Measurements from ENCODE around the gene ZDHHC11B.
"Not testable (repeated sequence)": the region's sequence is repeated elsewhere in the genome, so short reads cannot be mapped to it uniquely, and the experiment has no call there.

Gene ZDHHC11B

GRCh38 chr5:732754-733454, 51.6 kb downstream of the ZDHHC11B start:
- not testable (repeated sequence) for H3K4me1 Mint-ChIP-seq; H3K27ac Mint-ChIP-seq; H3K27me3 Mint-ChIP-seq (ENCODE audit: low read depth); H3K36me3 Mint-ChIP-seq (ENCODE audit: low read depth); H3K9me3 Mint-ChIP-seq; H3K4me3 Mint-ChIP-seq

- not testable (repeated sequence) for H3K27ac Mint-ChIP-seq; H3K4me3 Mint-ChIP-seq; H3K9me3 Mint-ChIP-seq; H3K36me3 Mint-ChIP-seq (ENCODE audit: low read depth); H3K27me3 Mint-ChIP-seq (ENCODE audit: low read depth); H3K4me1 Mint-ChIP-seq
Measured at GRCh38 chr5:729225-729624, 55.3 kb downstream of the ZDHHC11B start.

DNA sequence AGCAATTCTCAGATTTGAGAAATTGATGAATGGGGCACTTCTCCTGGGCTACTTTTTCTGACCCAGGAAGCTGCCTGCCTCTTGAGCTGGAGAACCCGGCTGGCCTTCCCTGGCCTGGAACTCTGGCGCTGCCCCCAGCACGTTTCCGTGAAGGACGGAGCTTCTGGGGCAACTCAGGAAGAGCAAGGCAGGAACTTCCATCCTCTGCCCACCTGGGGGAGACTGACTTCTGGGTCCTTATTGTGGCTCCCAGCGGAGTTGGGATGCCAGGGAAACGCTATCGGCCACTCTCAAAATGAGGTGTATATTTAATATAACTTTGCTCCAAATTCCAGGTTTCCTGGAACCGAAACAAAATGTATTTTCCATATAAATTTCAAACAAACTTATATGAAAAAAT, 57.4 kb downstream of the ZDHHC11B start:
- H3K27me3 Mint-ChIP-seq (ENCODE audit: low read depth); H3K4me1 Mint-ChIP-seq; H3K4me3 Mint-ChIP-seq: not testable (repeated sequence)

DNA sequence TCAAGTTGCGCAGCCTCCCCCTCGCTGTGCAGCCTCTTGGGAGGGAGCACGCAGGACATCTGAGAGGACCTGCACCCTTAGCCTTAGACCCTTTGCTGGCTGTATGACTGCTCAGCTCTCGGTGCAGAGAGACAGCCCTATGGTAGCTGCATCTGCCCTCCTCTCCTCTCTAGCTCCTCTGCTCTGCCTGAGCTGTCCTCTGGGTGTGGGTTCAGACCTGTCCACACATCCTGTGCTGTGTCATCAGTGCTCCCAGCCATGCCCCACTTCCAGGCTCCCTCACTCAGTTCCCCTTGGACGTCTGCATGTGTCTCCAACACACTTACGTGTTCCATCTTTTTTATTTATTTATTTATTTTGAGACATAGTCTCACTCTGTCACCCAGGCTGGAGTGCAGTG, 60.7 kb downstream of the ZDHHC11B start:
- H3K27ac Mint-ChIP-seq; H3K4me3 Mint-ChIP-seq; H3K27me3 Mint-ChIP-seq (ENCODE audit: low read depth); H3K4me1 Mint-ChIP-seq; H3K36me3 Mint-ChIP-seq (ENCODE audit: low read depth): not testable (repeated sequence)
- H3K9me3 Mint-ChIP-seq = peaks cover 14% of the 10 kb centered on the region

More for the DNA sequence above, 57.4 kb downstream of the ZDHHC11B start:
- not testable (repeated sequence) for H3K27ac Mint-ChIP-seq; H3K9me3 Mint-ChIP-seq; H3K36me3 Mint-ChIP-seq (ENCODE audit: low read depth)

GRCh38 chr5:723309-723708, 61.2 kb downstream of the ZDHHC11B start:
- Mint-ChIP-seq H3K9me3 (peaks cover 17% of the 10 kb centered on the region), H3K27me3 (ENCODE audit: low read depth) (peaks cover 11% of the 10 kb centered on the region)
- H3K27ac Mint-ChIP-seq; H3K4me1 Mint-ChIP-seq; H3K4me3 Mint-ChIP-seq; H3K36me3 Mint-ChIP-seq (ENCODE audit: low read depth): not testable (repeated sequence)

DNA sequence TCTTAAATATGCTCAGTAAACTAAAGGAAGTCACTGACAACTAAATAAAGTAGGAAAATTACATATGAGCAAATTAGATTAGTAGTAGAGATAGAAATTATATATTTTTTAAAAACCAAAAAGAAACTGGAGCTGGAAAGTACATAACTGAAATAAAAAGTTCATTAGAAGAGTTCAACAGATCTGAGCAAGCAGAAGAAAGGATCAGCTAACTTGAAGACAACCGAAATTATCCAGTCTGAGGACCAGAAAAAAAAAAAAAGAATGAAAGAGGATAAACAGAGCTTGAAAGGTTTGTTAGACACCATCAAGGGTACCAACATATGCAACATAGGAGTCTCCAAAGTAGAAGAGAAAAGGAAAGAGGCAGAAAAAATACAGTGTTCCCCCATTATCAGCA, 65.2 kb downstream of the ZDHHC11B start:
- H3K9me3 Mint-ChIP-seq = peaks cover 28% of the 10 kb centered on the region
- peaks cover 23% of the 10 kb centered on the region for H3K36me3 Mint-ChIP-seq (ENCODE audit: low read depth)
- H3K27ac Mint-ChIP-seq, H3K4me1 Mint-ChIP-seq, H3K4me3 Mint-ChIP-seq: not testable (repeated sequence)
- peaks cover 21% of the 10 kb centered on the region for H3K27me3 Mint-ChIP-seq (ENCODE audit: low read depth)

GRCh38 chr5:717143-717542, 67.4 kb downstream of the ZDHHC11B start:
- H3K36me3 Mint-ChIP-seq (ENCODE audit: low read depth) = peaks cover 23% of the 10 kb centered on the region
- H3K9me3 Mint-ChIP-seq = peaks cover 28% of the 10 kb centered on the region
- TF ChIP-seq, protein P1, sequence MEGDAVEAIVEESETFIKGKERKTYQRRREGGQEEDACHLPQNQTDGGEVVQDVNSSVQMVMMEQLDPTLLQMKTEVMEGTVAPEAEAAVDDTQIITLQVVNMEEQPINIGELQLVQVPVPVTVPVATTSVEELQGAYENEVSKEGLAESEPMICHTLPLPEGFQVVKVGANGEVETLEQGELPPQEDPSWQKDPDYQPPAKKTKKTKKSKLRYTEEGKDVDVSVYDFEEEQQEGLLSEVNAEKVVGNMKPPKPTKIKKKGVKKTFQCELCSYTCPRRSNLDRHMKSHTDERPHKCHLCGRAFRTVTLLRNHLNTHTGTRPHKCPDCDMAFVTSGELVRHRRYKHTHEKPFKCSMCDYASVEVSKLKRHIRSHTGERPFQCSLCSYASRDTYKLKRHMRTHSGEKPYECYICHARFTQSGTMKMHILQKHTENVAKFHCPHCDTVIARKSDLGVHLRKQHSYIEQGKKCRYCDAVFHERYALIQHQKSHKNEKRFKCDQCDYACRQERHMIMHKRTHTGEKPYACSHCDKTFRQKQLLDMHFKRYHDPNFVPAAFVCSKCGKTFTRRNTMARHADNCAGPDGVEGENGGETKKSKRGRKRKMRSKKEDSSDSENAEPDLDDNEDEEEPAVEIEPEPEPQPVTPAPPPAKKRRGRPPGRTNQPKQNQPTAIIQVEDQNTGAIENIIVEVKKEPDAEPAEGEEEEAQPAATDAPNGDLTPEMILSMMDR (IDR thresholded peaks at IDR 0.05; ENCODE audit: unreplicated experiment in 3 of 3) = no peak
- H3K4me1 Mint-ChIP-seq = no peaks in the 10 kb centered on the region
- H3K27ac Mint-ChIP-seq = no peak overlapping the region
- no peak overlapping the region for H3K4me3 Mint-ChIP-seq
- H3K27me3 Mint-ChIP-seq (ENCODE audit: low read depth) = peaks cover 21% of the 10 kb centered on the region

- not testable (repeated sequence) for H3K27ac Mint-ChIP-seq, H3K4me1 Mint-ChIP-seq, H3K4me3 Mint-ChIP-seq
- peaks cover 28% of the 10 kb centered on the region for H3K9me3 Mint-ChIP-seq
- peaks cover 21% of the 10 kb centered on the region for H3K27me3 Mint-ChIP-seq (ENCODE audit: low read depth)
- peaks cover 23% of the 10 kb centered on the region for H3K36me3 Mint-ChIP-seq (ENCODE audit: low read depth)
Measured at GRCh38 chr5:716740-717139, 67.8 kb downstream of the ZDHHC11B start.

- H3K4me1 Mint-ChIP-seq, H3K4me3 Mint-ChIP-seq, H3K27ac Mint-ChIP-seq: not testable (repeated sequence)
- Mint-ChIP-seq H3K9me3 (peaks cover 26% of the 10 kb centered on the region), H3K36me3 (ENCODE audit: low read depth) (peaks cover 29% of the 10 kb centered on the region), H3K27me3 (ENCODE audit: low read depth) (peaks cover 27% of the 10 kb centered on the region)
Measured at GRCh38 chr5:715636-716035, 68.9 kb downstream of the ZDHHC11B start.

DNA sequence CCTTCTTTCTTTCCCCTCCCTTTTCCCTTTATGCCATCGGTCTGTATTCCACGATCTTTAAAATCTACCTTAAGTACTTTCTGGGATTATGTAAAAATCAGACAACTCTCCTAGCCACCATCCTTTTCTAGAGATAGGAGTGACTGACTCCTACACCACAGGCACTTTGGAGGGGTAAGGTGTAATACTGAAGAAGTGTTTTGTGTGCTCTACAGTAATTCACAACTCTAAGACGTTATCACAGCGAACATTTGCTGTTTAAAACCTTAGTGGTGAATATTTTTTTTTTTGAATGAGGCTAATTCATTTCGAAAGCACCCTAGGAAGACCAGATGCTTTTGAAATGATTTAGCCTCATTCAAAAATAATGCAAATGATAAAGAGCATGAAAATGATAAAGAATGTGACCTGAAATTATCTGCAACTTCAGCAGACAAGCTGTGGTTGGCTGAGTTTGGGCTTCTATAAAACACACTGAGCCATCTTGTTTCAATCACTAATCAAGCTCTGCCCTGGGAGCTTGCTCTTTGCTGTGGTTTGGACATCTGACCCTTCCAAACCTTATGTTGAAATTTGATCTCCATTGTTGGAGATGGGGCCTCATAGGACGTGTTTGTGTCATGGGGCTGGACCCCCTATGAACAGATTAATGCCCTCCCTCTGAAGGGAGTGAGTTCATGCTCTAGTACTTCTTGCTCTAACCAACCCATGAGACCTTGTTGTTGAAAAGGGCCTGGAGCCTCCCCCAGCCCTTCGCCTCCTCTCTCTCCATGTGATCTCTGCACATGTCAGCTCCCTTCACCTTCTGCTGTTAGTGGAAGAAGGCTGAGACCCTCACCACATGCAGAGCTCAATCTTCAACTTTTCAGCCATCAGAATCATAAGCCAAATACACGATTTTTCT, 70.1 kb downstream of the ZDHHC11B start:
- H3K4me1 Mint-ChIP-seq, H3K4me3 Mint-ChIP-seq: not testable (repeated sequence)
- Mint-ChIP-seq H3K27me3 (ENCODE audit: low read depth) (peaks cover 30% of the 10 kb centered on the region), H3K9me3 (peaks cover 17% of the 10 kb centered on the region), H3K36me3 (ENCODE audit: low read depth) (peaks cover 27% of the 10 kb centered on the region), H3K27ac (peak overlapping the region in 1 of 3 experiments; percentile 57)

DNA sequence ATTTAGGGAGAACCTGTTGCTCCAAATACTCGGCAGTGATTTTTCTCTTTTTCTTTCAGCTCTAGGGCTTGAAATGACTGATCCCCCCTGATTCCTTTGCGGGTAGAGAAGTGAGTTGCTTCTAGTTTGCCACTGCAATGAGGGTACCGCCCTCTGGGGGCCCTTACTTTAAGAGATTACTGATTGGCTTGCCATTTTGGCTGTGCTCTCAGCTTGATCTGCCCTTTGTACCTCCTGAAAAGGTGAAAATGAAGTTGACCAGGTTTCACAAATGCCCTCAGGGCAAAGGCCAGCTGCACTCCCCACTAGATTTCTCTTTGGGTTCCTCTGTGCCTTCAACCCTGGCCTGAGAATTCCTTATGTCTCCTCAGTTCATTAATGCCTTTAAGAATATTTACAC, 70.8 kb downstream of the ZDHHC11B start:
- not testable (repeated sequence) for H3K27ac Mint-ChIP-seq, H3K4me3 Mint-ChIP-seq, H3K4me1 Mint-ChIP-seq
- H3K36me3 Mint-ChIP-seq (ENCODE audit: low read depth) = peaks cover 21% of the 10 kb centered on the region
- H3K9me3 Mint-ChIP-seq = peaks cover 12% of the 10 kb centered on the region
- peaks cover 27% of the 10 kb centered on the region for H3K27me3 Mint-ChIP-seq (ENCODE audit: low read depth)

DNA sequence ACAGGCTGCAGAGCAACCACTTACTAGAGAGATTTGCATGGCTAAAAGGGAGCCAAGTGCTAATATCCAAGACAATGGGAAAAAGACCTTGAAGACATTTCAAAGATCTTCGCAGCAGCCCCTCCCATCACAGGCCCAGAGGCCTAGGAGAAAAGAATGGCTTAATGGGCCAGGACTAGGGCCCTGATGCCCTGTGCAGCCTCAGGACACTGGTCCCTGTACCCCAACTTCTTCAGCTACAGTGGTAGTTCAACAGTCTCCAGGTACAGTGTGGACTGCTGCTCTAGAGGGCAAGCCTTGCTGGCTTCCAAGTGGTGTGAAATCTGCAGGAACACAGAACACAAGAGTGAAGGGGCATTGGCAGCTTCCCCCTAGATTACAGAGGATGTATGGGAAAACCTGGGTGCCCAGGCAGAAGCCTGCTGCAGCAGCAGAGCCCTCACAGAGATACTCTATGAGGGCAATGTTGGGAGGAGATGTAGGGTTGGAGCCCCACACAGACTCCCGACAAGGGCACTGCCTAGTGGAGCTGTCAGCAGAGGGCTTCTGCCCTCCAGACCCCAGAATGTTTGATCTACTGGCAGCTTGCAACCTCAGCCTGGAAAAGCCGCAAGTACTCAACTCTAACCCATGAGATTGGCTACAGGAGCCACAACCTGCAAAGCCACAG, 75.5 kb downstream of the ZDHHC11B start:
- not testable (repeated sequence) for H3K36me3 Mint-ChIP-seq (ENCODE audit: low read depth); H3K9me3 Mint-ChIP-seq; H3K4me1 Mint-ChIP-seq; H3K27me3 Mint-ChIP-seq (ENCODE audit: low read depth); H3K27ac Mint-ChIP-seq; H3K4me3 Mint-ChIP-seq

DNA sequence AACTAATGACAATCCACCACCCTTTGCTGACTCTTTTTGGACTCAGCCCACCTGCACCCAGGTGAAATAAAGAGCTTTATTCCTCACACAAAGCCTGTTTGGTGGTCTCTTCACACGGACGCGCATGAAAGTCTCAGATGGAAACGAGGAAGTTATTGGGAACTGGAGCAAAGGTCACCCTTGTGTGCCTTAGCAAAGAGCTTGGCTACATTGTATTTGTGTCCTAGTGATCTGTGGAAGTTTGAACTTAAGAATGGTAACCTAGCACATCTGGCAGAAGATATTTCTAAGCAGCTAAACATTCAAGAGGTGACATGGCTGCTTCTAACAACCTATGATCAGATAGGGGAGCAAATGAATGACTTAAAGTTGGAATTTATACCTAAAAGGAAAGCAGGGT, 76.2 kb downstream of the ZDHHC11B start:
- not testable (repeated sequence) for H3K27me3 Mint-ChIP-seq (ENCODE audit: low read depth); H3K4me3 Mint-ChIP-seq; H3K9me3 Mint-ChIP-seq; H3K36me3 Mint-ChIP-seq (ENCODE audit: low read depth); H3K4me1 Mint-ChIP-seq; H3K27ac Mint-ChIP-seq

- not testable (repeated sequence) for H3K9me3 Mint-ChIP-seq; H3K27ac Mint-ChIP-seq; H3K4me3 Mint-ChIP-seq; H3K36me3 Mint-ChIP-seq (ENCODE audit: low read depth); H3K4me1 Mint-ChIP-seq
- H3K27me3 Mint-ChIP-seq (ENCODE audit: low read depth) = peaks cover 20% of the 10 kb centered on the region
Measured at GRCh38 chr5:706127-706526, 78.4 kb downstream of the ZDHHC11B start.
